Neuronal stem cell (in vitro differentiated cells): ENCODE results near the gene E2F3.

Experiments used
- DNase-seq: peaks from one replicate; pipeline ENCODE4 v3.0.0-alpha.2; 2013; ENCODE audit warnings: low spot score
- H2AFZ ChIP-seq: one replicate; pipeline ENCODE4 v1.6.1; 2013; ENCODE audit warnings: mild to moderate bottlenecking, low read length, inconsistent platforms
- H2AK5ac ChIP-seq: 2 replicates; pipeline ENCODE4 v1.6.1; 2013; ENCODE audit warnings: low read depth, mild to moderate bottlenecking, inconsistent platforms, low read length, moderate library complexity, mixed read lengths
- H2BK120ac ChIP-seq: 2 replicates; pipeline ENCODE4 v1.6.1; 2013; ENCODE audit warnings: low read depth, mild to moderate bottlenecking, inconsistent platforms, low read length, moderate library complexity, mixed read lengths
- H2BK12ac ChIP-seq: one replicate; pipeline ENCODE4 v1.6.1; 2013; ENCODE audit warnings: low read length, inconsistent platforms
- H2BK15ac ChIP-seq: 2 replicates; pipeline ENCODE4 v1.6.1; 2013; ENCODE audit warnings: mild to moderate bottlenecking, low read length, inconsistent platforms, mixed read lengths
- H2BK5ac ChIP-seq: one replicate; pipeline ENCODE4 v1.6.1; 2013; ENCODE audit warnings: inconsistent platforms, mild to moderate bottlenecking, low read length, moderate library complexity
- H3K14ac ChIP-seq: one replicate; pipeline ENCODE4 v1.6.1; 2013; ENCODE audit warnings: low read length, inconsistent platforms
- H3K18ac ChIP-seq: 2 replicates; pipeline ENCODE4 v1.6.1; 2013; ENCODE audit warnings: low read length, inconsistent platforms
- H3K23ac ChIP-seq: 2 replicates; pipeline ENCODE4 v1.6.1; 2013; ENCODE audit warnings: low read depth, mild to moderate bottlenecking, mixed read lengths, low read length, inconsistent platforms; ENCODE audit not compliant: poor library complexity
- H3K27ac ChIP-seq: replicated peaks from 3 replicates; pipeline ENCODE4 v1.5.1; 2013; ENCODE audit warnings: low read length, inconsistent platforms
- H3K27me3 ChIP-seq, 3 experiments: 2 replicates each; pipeline ENCODE4 v1.6.1; 2013; ENCODE audit warnings: low read length in 3 of 3, mild to moderate bottlenecking in 2 of 3, inconsistent platforms in 1 of 3, low read depth in 1 of 3, mixed read lengths in 1 of 3, moderate library complexity in 1 of 3; ENCODE audit not compliant: control insufficient read depth in 3 of 3, insufficient read depth in 3 of 3
- H3K36me3 ChIP-seq, 2 donors: replicated peaks in 1 of 2; 2 replicates each; pipeline ENCODE4 v1.6.1; 2013; ENCODE audit warnings: low read length in 2 of 2; ENCODE audit not compliant: control insufficient read depth in 2 of 2, insufficient read depth in 2 of 2
- H3K4ac ChIP-seq: 2 replicates; pipeline ENCODE4 v1.6.1; 2013; ENCODE audit warnings: inconsistent platforms, mild to moderate bottlenecking, low read length, moderate library complexity
- H3K4me1 ChIP-seq, 2 donors: 1 replicate in 1 of 2; 2 replicates in 1 of 2; pipeline ENCODE4 v1.6.1; 2013; ENCODE audit warnings: low read length in 2 of 2, low read depth in 1 of 2; ENCODE audit not compliant: control insufficient read depth in 2 of 2, insufficient read depth in 1 of 2
- H3K4me2 ChIP-seq: one replicate; pipeline ENCODE4 v1.6.1; 2013; ENCODE audit warnings: mild to moderate bottlenecking, low read length, inconsistent platforms; ENCODE audit not compliant: insufficient read depth, poor library complexity, severe bottlenecking
- H3K4me3 ChIP-seq, 2 donors: 2 replicates each; pipeline ENCODE4 v1.5.1; 2013; ENCODE audit warnings: low read length in 2 of 2, mild to moderate bottlenecking in 2 of 2, inconsistent platforms in 1 of 2, moderate library complexity in 1 of 2
- H3K79me1 ChIP-seq: one replicate; pipeline ENCODE4 v1.6.1; 2013; ENCODE audit warnings: low read depth, mild to moderate bottlenecking, inconsistent platforms, low read length, moderate library complexity
- H3K9ac ChIP-seq: one replicate; pipeline ENCODE4 v1.6.1; 2013; ENCODE audit warnings: mild to moderate bottlenecking, low read depth, low read length, inconsistent platforms; ENCODE audit not compliant: poor library complexity
- H3K9me3 ChIP-seq, 2 donors: replicated peaks in 1 of 2; 2 replicates each; pipeline versions ENCODE3 to v1.6.1; 2013; ENCODE audit warnings: low read length in 2 of 2, mild to moderate bottlenecking in 2 of 2, inconsistent platforms in 1 of 2, low read depth in 1 of 2, mixed read lengths in 1 of 2, moderate library complexity in 1 of 2; ENCODE audit not compliant: control insufficient read depth in 2 of 2, insufficient read depth in 1 of 2
- H4K8ac ChIP-seq: one replicate; pipeline ENCODE4 v1.6.1; 2013; ENCODE audit warnings: low read depth, mild to moderate bottlenecking, inconsistent platforms, low read length, moderate library complexity
- H4K91ac ChIP-seq: one replicate; pipeline ENCODE4 v1.6.1; 2013; ENCODE audit warnings: low read length, low read depth, mild to moderate bottlenecking, inconsistent platforms; ENCODE audit not compliant: poor library complexity
- WGBS, 2 donors: extraction: QIAGEN DNeasy Blood & Tissue Kit; methylation state at CpG; one replicate each; pipeline ENCODE4 v1.1.7; 2013; ENCODE audit warnings: missing lambda C conversion rate in 2 of 2, mixed read lengths in 1 of 2; ENCODE audit not compliant: insufficient read length in 2 of 2, insufficient replicate concordance in 1 of 2; ENCODE audit errors: extremely low coverage in 2 of 2; 5-methylcytosine and 5-hydroxymethylcytosine counted together

Gene E2F3

DNA sequence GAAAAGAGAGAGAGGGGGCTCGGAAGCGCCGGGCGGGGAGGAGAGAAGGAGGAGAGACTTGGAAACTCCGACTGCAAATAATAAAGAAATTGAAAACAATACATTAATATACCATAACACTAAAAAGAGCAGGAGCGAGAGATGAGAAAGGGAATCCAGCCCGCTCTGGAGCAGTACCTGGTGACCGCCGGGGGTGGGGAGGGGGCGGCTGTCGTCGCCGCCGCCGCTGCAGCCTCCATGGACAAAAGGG lies 338 bp downstream of the E2F3 start:
- Histone ChIP-seq H4K8ac (peak overlapping the region; percentile 57), H2BK12ac (no peak overlapping the region), H3K36me3 (peaks cover 0 to 23% of the 10 kb centered on the region in 2 donors), H3K23ac (peak overlapping the region; percentile 96), H3K4ac (no peak overlapping the region), H4K91ac (peak overlapping the region; percentile 97), H2BK15ac (no peak overlapping the region), H3K4me2 (peak overlapping the region; percentile 69), H3K27ac (peak overlapping the region; percentile 82), H3K9me3 (no peaks in the 10 kb centered on the region), H3K27me3 (no peaks in the 10 kb centered on the region), H2AFZ (peak overlapping the region; percentile 89), H3K4me3 (peak overlapping the region; percentile 65 to 96), H3K4me1 (no peaks in the 10 kb centered on the region), H3K14ac (peak overlapping the region; percentile 91), H2BK5ac (peak overlapping the region; percentile 98), H2BK120ac (no peak overlapping the region), H3K9ac (peak overlapping the region; percentile 98), H3K79me1 (peaks cover 2% of the 10 kb centered on the region), H3K18ac (peak overlapping the region; percentile 99), H2AK5ac (peak overlapping the region; percentile 96)
- no peak for DNase-seq
- no CpG with 5 or more reads among the region's 15 CpGs for WGBS, 2 donors

DNA sequence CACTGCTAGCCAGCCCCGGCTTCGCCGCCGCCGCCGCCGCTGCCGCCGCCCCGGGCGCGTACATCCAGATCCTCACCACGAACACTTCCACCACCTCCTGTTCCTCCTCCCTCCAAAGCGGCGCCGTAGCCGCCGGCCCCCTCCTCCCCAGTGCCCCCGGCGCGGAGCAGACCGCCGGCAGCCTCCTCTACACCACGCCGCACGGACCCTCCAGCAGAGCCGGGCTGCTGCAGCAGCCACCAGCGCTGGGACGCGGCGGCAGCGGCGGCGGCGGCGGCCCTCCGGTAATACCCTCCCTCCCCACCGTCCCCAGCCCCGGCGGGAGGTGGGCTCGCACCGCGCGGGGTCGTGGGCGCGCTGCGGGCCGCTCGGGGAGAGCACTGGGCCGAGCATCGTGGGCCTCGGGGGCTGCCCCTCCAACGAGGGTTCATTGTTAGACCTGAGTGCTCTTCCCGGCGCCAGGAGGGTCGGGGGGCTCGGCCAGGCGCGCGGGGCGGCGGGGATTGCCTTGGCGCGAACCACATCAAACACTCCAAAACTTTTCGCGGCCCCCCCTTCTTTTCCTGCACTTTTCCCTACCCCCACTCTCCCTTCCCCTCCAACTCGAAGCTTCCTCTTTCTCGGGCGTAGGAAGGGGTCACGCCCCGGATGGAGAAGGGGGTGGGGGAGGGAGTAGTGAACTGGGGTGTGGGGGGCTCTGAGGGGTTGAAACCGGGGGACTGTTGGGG lies 827 bp downstream of the E2F3 start:
- Histone ChIP-seq H3K4me3 (peak overlapping the region; percentile 65 to 96), H3K14ac (peak overlapping the region; percentile 91), H3K18ac (peak overlapping the region; percentile 99), H2BK12ac (no peak overlapping the region), H4K8ac (peak overlapping the region; percentile 77), H3K4me2 (peak overlapping the region; percentile 69), H2AK5ac (peak overlapping the region; percentile 96), H3K36me3 (peaks cover 0 to 28% of the 10 kb centered on the region in 2 donors), H3K79me1 (peaks cover 2% of the 10 kb centered on the region), H2BK5ac (peak overlapping the region; percentile 98), H4K91ac (peak overlapping the region; percentile 97), H3K27ac (peak overlapping the region; percentile 82), H3K9ac (peak overlapping the region; percentile 98), H2AFZ (peak overlapping the region; percentile 89), H3K4ac (peak overlapping the region; percentile 87), H3K4me1 (no peaks in the 10 kb centered on the region), H3K23ac (peak overlapping the region; percentile 96), H3K9me3 (no peaks in the 10 kb centered on the region), H2BK15ac (peak overlapping the region; percentile 82), H2BK120ac (peak overlapping the region; percentile 81), H3K27me3 (no peaks in the 10 kb centered on the region)
- peak; percentile 37 for DNase-seq
- WGBS, 2 donors: no CpG with 5 or more reads among the region's 73 CpGs

DNA sequence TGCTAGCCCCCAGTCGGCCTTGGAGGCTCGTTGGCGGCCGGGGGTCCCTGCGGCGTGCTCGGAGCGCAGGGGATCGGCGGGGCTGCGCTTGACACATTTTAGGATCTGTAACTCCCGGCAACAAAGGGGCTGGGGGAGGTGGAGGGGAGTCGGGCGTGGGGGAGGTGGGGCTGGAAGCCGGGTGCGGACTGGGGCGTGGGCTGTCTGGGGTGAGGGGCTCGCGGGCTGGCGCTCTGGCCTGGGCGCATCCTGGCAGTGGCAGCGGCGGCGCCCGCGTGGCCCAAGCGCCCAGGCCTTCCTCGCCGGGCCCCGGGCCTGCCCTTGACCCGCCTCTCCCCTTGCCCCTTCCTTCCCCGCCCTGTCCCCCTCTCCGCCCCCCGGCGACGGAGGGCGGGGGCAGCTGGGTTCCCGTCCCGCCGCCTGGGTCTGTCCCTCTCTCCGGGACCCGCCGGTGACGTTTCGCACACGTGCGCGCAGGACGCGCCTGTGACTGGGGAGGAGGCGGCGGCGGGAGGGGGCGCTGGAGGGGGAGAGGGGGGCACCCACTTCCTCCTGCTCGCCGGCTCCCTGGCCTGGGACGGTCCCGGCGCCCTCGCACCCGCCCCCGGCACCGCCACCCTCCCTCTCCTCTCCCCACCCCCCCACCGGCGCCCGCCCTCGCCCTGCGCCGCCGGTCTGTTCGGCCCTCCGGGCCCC lies 1.5 kb downstream of the E2F3 start:
- Histone ChIP-seq H3K4me1 (no peaks in the 10 kb centered on the region), H4K91ac (no peak overlapping the region), H3K14ac (no peak overlapping the region), H3K27me3 (no peaks in the 10 kb centered on the region), H3K4me3 (peak overlapping the region; percentile 65 to 96), H2BK15ac (peak overlapping the region; percentile 82), H3K4ac (peak overlapping the region; percentile 87), H4K8ac (no peak overlapping the region), H3K9ac (peak overlapping the region; percentile 98), H3K4me2 (peak overlapping the region; percentile 77), H2AK5ac (peak overlapping the region; percentile 96), H3K23ac (peak overlapping the region; percentile 96), H2BK5ac (peak overlapping the region; percentile 98), H2BK120ac (peak overlapping the region; percentile 81), H3K36me3 (peaks cover 0 to 35% of the 10 kb centered on the region in 2 donors), H3K79me1 (peaks cover 2% of the 10 kb centered on the region), H3K18ac (peak overlapping the region; percentile 99), H3K9me3 (no peaks in the 10 kb centered on the region), H2AFZ (peak overlapping the region; percentile 89), H3K27ac (peak overlapping the region; percentile 90), H2BK12ac (no peak overlapping the region)
- no CpG with 5 or more reads among the region's 72 CpGs for WGBS, 2 donors
- peak; percentile 80 for DNase-seq
